GM12891 (cell line): Measurements from ENCODE around the gene DAND5.

Source experiments
- PAX5 ChIP-seq: IDR thresholded peaks from 2 replicates; pipeline ENCODE4 v1.6.1; 2011; ENCODE audit warnings: low read length, moderate library complexity, mild to moderate bottlenecking; ENCODE audit not compliant: insufficient read depth, severe bottlenecking
- POLR2A ChIP-seq: IDR thresholded peaks from 2 replicates; pipeline ENCODE4 v1.6.1; 2011; ENCODE audit warnings: low read depth, low read length, control low read depth
- POLR2AphosphoS5 ChIP-seq: IDR thresholded peaks from 2 replicates; pipeline ENCODE4 v1.6.1; 2011; ENCODE audit warnings: low read depth, low read length, control low read depth
- SPI1 ChIP-seq: IDR thresholded peaks from 2 replicates; pipeline ENCODE4 v1.6.1; 2011; ENCODE audit warnings: low read depth, low read length, control low read depth

- no peak for TF ChIP-seq SPI1
- TF ChIP-seq POLR2A, result no peak
- TF ChIP-seq POLR2AphosphoS5, result no peak
- no peak for TF ChIP-seq PAX5
These were observed 28.9 kb downstream of the DAND5 start for GRCh38 chr19:12997967-12998940.
